Gastroesophageal sphincter (tissue), 3 donors: ENCODE results near the gene PCLO.

ENCODE experiments used
- CTCF ChIP-seq, 4 experiments: fragments of 200-600 bp in 2 of 4; fragments of 450-650 bp in 2 of 4; sonication (generic) in 1 of 4; IDR thresholded peaks; one replicate each; pipeline ENCODE4 v1.5.1; 2017 to 2019; ENCODE audit warnings: antibody characterized with exemption in 4 of 4, mild to moderate bottlenecking in 2 of 4, moderate library complexity in 2 of 4
- POLR2A ChIP-seq, 2 donors: fragments of 450-650 bp; IDR thresholded peaks; one replicate each; pipeline ENCODE4 v1.6.1; 2017; ENCODE audit warnings: antibody characterized with exemption in 2 of 2, mild to moderate bottlenecking in 2 of 2, moderate library complexity in 1 of 2
- POLR2AphosphoS5 ChIP-seq: sonication (generic); formaldehyde crosslinking; IDR thresholded peaks from one replicate; pipeline ENCODE4 v1.6.1; 2017; ENCODE audit warnings: antibody characterized with exemption

DNA sequence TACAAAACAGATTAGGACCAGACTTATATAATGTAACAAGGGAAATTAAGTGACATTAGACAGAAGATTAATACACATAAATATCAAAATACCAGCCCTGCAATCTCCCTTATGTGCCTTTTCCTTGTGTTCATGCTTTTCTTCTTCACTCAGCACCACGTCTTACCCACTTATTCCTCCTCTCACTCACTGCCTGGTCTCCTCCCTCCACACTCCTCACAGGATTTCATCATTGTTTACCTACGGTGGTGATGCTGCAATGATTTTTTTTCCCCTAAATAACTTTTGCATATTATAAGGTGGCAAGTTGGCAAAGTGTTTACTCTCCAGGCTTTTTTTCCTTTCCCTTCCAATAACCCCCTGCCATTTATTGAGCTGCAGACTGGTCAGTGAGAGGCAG, 203.2 kb downstream of the PCLO start:
- no peak for TF ChIP-seq CTCF (IDR thresholded peaks at IDR 0.05)
- TF ChIP-seq POLR2A (IDR thresholded peaks at IDR 0.05) = no peak
- TF ChIP-seq POLR2AphosphoS5 = no peak
